ENCODE data around the gene CLCN1.

CLCN1 gene

GRCh38 chr7:143331179-143331801 lies 15.4 kb downstream of the CLCN1 start:
- H3K27ac Mint-ChIP-seq: no peak overlapping the region
- no peak for ATAC-seq (replicated peaks)
- no peak overlapping the region for H3K4me3 Mint-ChIP-seq
- H3K27me3 Mint-ChIP-seq: peaks cover 5 to 14% of the 10 kb centered on the region in 2 donors
- no peaks in the 10 kb centered on the region for H3K36me3 Mint-ChIP-seq
- H3K4me1 Mint-ChIP-seq: peaks cover 7% of the 10 kb centered on the region in 2 donors
- no peak for DNase-seq
- H3K9me3 Mint-ChIP-seq: no peaks in the 10 kb centered on the region

DNA sequence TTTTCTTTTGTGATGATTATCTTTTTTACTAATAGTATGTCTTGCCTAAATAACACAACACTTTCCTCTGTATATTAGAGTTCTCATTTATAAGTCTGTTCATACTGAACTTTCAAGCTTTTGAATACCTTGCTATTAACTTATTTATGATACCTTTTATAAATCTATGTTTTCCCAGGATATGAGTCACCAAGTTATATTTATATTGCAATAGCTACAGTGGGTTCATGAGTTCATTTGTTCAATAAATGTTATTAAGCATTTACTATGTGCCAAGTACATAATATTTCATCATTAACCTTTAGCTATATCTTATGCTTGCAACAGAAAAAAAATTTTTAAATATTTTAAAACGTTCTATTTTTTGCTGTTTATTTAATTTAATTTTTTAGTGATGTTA lies 18.3 kb downstream of the CLCN1 start:
- no peaks in the 10 kb centered on the region for H3K36me3 Mint-ChIP-seq
- peaks cover 15 to 25% of the 10 kb centered on the region in 2 donors for H3K27me3 Mint-ChIP-seq
- H3K4me1 Mint-ChIP-seq: no peaks in the 10 kb centered on the region
- H3K4me3 Mint-ChIP-seq: no peak overlapping the region
- no peak for DNase-seq
- no peak overlapping the region for H3K27ac Mint-ChIP-seq
- H3K9me3 Mint-ChIP-seq: no peaks in the 10 kb centered on the region
- no peak for ATAC-seq (replicated peaks)

GRCh38 chr7:143337216-143337615 lies 21.3 kb downstream of the CLCN1 start:
- Mint-ChIP-seq H3K4me1 (no peaks in the 10 kb centered on the region), H3K9me3 (no peaks in the 10 kb centered on the region), H3K4me3 (no peak overlapping the region), H3K27me3 (peaks cover 15 to 43% of the 10 kb centered on the region in 2 donors), H3K27ac (no peak overlapping the region), H3K36me3 (no peaks in the 10 kb centered on the region)
- no peak for DNase-seq
- no peak for ATAC-seq (replicated peaks)

DNA sequence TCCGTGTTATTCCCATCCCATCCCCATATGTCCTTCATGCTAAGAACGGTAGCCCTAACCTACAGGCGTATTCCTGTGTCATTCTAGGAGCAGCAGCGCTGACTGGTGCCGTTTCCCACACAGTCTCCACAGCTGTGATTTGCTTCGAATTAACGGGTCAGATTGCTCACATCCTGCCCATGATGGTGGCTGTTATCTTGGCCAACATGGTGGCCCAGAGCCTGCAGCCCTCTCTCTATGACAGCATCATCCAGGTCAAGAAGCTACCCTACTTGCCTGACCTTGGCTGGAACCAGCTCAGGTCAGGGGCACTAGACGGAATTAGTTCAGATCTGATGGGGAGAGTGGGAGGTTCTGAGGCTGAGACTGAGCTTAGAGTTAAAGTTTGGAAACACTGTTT lies 25.9 kb downstream of the CLCN1 start:
- no peak for ATAC-seq (replicated peaks)
- DNase-seq: no peak
- H3K27me3 Mint-ChIP-seq: peaks cover 33 to 58% of the 10 kb centered on the region in 2 donors
- no peak overlapping the region for H3K27ac Mint-ChIP-seq
- H3K36me3 Mint-ChIP-seq: no peaks in the 10 kb centered on the region
- H3K4me1 Mint-ChIP-seq: peaks cover 6 to 9% of the 10 kb centered on the region in 2 donors
- no peak overlapping the region for H3K4me3 Mint-ChIP-seq
- no peaks in the 10 kb centered on the region for H3K9me3 Mint-ChIP-seq

GRCh38 chr7:143343596-143343995 lies 27.7 kb downstream of the CLCN1 start:
- H3K4me3 Mint-ChIP-seq: no peak overlapping the region
- peaks cover 6 to 9% of the 10 kb centered on the region in 2 donors for H3K4me1 Mint-ChIP-seq
- no peak for ATAC-seq (replicated peaks)
- H3K27me3 Mint-ChIP-seq: peaks cover 31 to 58% of the 10 kb centered on the region in 2 donors
- H3K27ac Mint-ChIP-seq: no peak overlapping the region
- H3K9me3 Mint-ChIP-seq: no peaks in the 10 kb centered on the region
- H3K36me3 Mint-ChIP-seq: no peaks in the 10 kb centered on the region
- no peak for DNase-seq

DNA sequence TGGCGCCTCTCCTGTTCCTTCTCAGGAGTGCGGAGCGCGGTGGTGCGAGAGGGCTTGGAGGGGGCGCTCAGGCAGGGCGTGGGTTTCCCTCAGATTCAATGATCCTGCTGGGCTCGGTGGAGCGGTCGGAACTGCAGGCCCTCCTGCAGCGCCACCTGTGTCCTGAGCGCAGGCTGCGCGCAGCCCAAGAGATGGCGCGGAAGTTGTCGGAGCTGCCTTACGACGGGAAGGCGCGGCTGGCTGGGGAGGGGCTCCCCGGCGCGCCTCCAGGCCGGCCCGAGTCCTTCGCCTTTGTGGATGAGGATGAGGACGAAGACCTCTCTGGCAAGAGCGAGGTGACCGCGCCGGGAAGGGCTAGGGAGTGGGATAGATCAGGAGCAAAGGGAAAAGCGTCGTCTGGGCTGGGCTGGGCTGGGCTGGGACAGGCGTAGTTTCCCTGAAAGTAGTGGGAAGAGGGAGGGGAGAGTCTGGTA lies 29.6 kb downstream of the CLCN1 start:
- DNase-seq (no peak), ATAC-seq (replicated peaks) (peak; percentile 94 to 95)
- Mint-ChIP-seq H3K27me3 (peaks cover 37 to 43% of the 10 kb centered on the region in 2 donors), H3K36me3 (no peaks in the 10 kb centered on the region), H3K4me3 (peak overlapping the region; percentile 64 to 72), H3K4me1 (peaks cover 6 to 9% of the 10 kb centered on the region in 2 donors), H3K27ac (peak overlapping the region; percentile 20), H3K9me3 (no peaks in the 10 kb centered on the region)

- Mint-ChIP-seq H3K27ac (no peak overlapping the region), H3K36me3 (no peaks in the 10 kb centered on the region), H3K4me1 (peaks cover 6 to 9% of the 10 kb centered on the region in 2 donors), H3K9me3 (no peaks in the 10 kb centered on the region), H3K4me3 (no peak overlapping the region), H3K27me3 (peaks cover 37 to 41% of the 10 kb centered on the region in 2 donors)
- no peak for DNase-seq
- no peak for ATAC-seq (replicated peaks)
These were observed 30.1 kb downstream of the CLCN1 start for GRCh38 chr7:143346018-143346417.

- DNase-seq (no peak), ATAC-seq (replicated peaks) (no peak)
- H3K4me3 Mint-ChIP-seq: no peak overlapping the region
- H3K9me3 Mint-ChIP-seq: no peaks in the 10 kb centered on the region
- no peaks in the 10 kb centered on the region for H3K36me3 Mint-ChIP-seq
- H3K4me1 Mint-ChIP-seq: peaks cover 6 to 9% of the 10 kb centered on the region in 2 donors
- H3K27ac Mint-ChIP-seq: no peak overlapping the region
- H3K27me3 Mint-ChIP-seq: peaks cover 50 to 55% of the 10 kb centered on the region in 2 donors
These were observed 32.0 kb downstream of the CLCN1 start for GRCh38 chr7:143347950-143348349.

DNA sequence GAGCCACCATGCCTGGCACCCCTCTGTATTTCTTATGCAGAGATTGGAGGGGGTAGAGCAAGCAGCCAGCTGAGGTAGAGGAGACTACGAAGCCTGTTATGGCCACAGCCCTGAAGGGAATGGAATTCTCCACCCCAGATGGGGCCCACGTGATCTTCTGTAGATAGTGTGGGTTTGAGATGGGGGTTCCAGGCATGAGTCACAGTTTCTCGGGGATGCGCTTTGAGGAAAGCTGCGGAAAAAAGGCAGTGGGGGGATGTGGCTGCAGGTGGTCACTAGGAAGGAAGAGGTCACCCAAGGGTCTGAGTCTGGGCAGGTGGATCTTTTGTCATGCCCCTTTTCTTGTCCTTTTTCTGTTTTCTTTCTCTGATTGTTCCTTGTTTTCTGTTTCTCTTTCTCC lies 35.1 kb downstream of the CLCN1 start:
- H3K4me3 Mint-ChIP-seq: no peak overlapping the region
- no peaks in the 10 kb centered on the region for H3K36me3 Mint-ChIP-seq
- DNase-seq: no peak
- H3K4me1 Mint-ChIP-seq: peaks cover 0 to 2% of the 10 kb centered on the region in 2 donors
- H3K27me3 Mint-ChIP-seq: peaks cover 56 to 61% of the 10 kb centered on the region in 2 donors
- ATAC-seq (replicated peaks): no peak
- no peak overlapping the region for H3K27ac Mint-ChIP-seq
- H3K9me3 Mint-ChIP-seq: no peaks in the 10 kb centered on the region

DNA sequence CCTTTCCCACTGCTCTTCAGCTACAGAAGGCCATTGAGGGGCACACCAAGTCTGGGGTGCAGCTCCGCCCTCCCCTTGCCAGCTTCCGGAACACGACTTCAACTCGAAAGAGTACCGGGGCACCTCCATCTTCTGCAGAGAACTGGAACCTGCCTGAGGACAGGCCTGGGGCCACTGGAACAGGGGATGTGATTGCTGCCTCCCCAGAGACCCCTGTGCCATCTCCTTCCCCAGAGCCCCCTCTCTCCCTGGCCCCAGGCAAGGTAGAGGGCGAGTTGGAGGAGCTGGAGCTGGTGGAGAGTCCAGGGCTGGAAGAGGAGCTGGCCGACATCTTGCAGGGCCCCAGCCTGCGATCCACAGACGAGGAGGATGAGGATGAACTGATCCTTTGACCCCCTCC lies 35.7 kb downstream of the CLCN1 start:
- no peak overlapping the region for H3K27ac Mint-ChIP-seq
- ATAC-seq (replicated peaks): no peak

GRCh38 chr7:143352531-143353002 lies 36.7 kb downstream of the CLCN1 start:
- Mint-ChIP-seq H3K27me3 (peaks cover 44 to 55% of the 10 kb centered on the region in 2 donors), H3K4me1 (peaks cover 0 to 2% of the 10 kb centered on the region in 2 donors), H3K36me3 (no peaks in the 10 kb centered on the region), H3K9me3 (no peaks in the 10 kb centered on the region), H3K4me3 (no peak overlapping the region), H3K27ac (no peak overlapping the region)
- DNase-seq (no peak), ATAC-seq (replicated peaks) (no peak)

More for the DNA sequence above, 35.7 kb downstream of the CLCN1 start:
- Mint-ChIP-seq H3K36me3 (no peaks in the 10 kb centered on the region), H3K4me3 (no peak overlapping the region), H3K9me3 (no peaks in the 10 kb centered on the region), H3K4me1 (peaks cover 0 to 2% of the 10 kb centered on the region in 2 donors), H3K27me3 (peaks cover 51 to 57% of the 10 kb centered on the region in 2 donors)
- no peak for DNase-seq

- Mint-ChIP-seq H3K27me3 (peaks cover 45 to 56% of the 10 kb centered on the region in 2 donors), H3K9me3 (no peaks in the 10 kb centered on the region), H3K36me3 (no peaks in the 10 kb centered on the region), H3K4me3 (no peak overlapping the region), H3K27ac (no peak overlapping the region), H3K4me1 (peaks cover 0 to 2% of the 10 kb centered on the region in 2 donors)
- DNase-seq (no peak), ATAC-seq (replicated peaks) (no peak)
These were observed 38.5 kb downstream of the CLCN1 start for GRCh38 chr7:143354376-143354775.

- Mint-ChIP-seq H3K36me3 (no peaks in the 10 kb centered on the region), H3K4me1 (peaks cover 0 to 2% of the 10 kb centered on the region in 2 donors), H3K4me3 (no peak overlapping the region), H3K9me3 (no peaks in the 10 kb centered on the region), H3K27me3 (peaks cover 51 to 56% of the 10 kb centered on the region in 2 donors), H3K27ac (no peak overlapping the region)
- ATAC-seq (replicated peaks): no peak
- DNase-seq: no peak
These were observed 39.1 kb downstream of the CLCN1 start for GRCh38 chr7:143354965-143355364.

GRCh38 chr7:143355450-143356385 lies 39.8 kb downstream of the CLCN1 start:
- H3K4me3 Mint-ChIP-seq: no peak overlapping the region
- ATAC-seq (replicated peaks) (no peak), DNase-seq (no peak)
- peaks cover 3 to 5% of the 10 kb centered on the region in 2 donors for H3K4me1 Mint-ChIP-seq
- H3K27ac Mint-ChIP-seq: no peak overlapping the region
- H3K36me3 Mint-ChIP-seq: peaks cover 0 to 2% of the 10 kb centered on the region in 2 donors
- peaks cover 58 to 63% of the 10 kb centered on the region in 2 donors for H3K27me3 Mint-ChIP-seq
- H3K9me3 Mint-ChIP-seq: no peaks in the 10 kb centered on the region

Data from stimulated activated naive B cell treated with anti-CD40 and anti-IgM and Interleukin-4, amounts not matched to agents 10 μg/mL and 1 μg/mL and 100 μg/mL, for 72 hours (primary cell).